ENCODE results near the gene ARHGEF2. TPM values are rescaled to one million over a fixed set of nuclear protein-coding genes. Genes with fewer than 3 reads are reported as not detected.

Gene ARHGEF2
- total RNA-seq, 1 experiment from 2014 or later: 90.1 TPM

DNA sequence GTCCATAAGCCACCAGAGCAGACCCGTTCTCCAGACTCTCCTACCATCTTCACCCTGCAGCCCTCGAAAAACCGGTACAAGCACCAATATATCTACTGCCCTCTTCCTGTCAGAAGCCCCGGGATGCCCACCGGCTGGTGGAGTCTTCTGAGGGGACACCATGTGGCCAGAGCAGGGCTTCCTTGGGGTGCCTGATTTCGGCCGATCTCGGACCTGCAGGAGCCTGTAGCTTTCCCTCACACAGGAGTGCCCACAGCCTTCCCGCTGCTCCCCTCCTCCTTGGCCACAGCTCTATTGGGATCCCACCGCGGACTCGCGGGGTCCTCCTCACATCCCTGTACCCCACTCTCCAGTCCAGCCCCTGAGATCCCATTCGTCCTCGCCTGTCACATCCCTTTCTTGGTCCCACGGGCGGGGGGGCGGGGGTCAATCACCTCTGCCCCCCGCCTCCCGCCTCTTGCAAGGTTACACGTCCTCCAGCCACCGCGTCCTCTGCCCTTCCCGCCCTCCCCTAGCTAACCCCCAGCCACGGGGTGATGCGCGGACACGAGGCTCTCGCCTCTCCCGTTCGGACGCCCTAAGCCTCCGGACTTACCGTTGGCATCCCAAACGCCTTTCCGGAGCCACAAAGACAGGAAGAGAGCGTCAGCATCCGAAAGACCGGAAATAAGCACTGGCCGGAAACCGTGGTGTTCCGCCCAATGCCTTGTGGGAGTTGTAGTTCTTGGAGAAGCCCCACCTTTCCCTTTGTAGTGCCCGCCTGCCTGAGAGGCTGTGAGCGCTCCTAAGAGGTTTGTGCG is 42.1 kb upstream of the ARHGEF2 start, which contains the start of gene SSR2:
SSR2 (minus strand) TSS at position 659 of the 800 bp plus-strand sequence. CDS start 784 bp downstream, outside the sequence.
- H3K27ac ChIP-seq (ENCODE audit: low read depth, low read length): peak within 1 kb of the TSS; percentile 48
- H3K9me3 ChIP-seq (ENCODE audit: control insufficient read depth in 1 of 2, insufficient read depth in 1 of 2, low read depth in 1 of 2, low read length in 2 of 2): no peaks in the 10 kb centered on the region
- H3K4me3 ChIP-seq (replicated peaks in 1 of 2; ENCODE audit: low read depth in 1 of 2, low read length in 2 of 2): peak within 1 kb of the TSS; percentile 79
- H3K4me1 ChIP-seq (ENCODE audit: control insufficient read depth in 1 of 2, insufficient read depth in 2 of 2, low read length in 2 of 2): peaks cover 4 to 11% of the 10 kb centered on the region in 2 experiments; a peak in 2 of 4 replicates
- intact Hi-C loops (cut with micrococcal nuclease): loop anchor here (2.0 kb wide), 1 partner anchor 34 kb away; the partner anchor contains the start of gene LAMTOR2
- CTCF ChIA-PET: interaction anchor here (0.7 kb wide), 1 partner anchor 8 kb away, joined by 3 read pairs; no protein-coding TSS in a partner anchor
- no TSS peak for BruUV-seq (replicated peaks)
- H3K79me2 ChIP-seq (ENCODE audit: insufficient read depth, low read length): peaks cover 20% of the 10 kb centered on the region
- ATAC-seq (peak; percentile 94), DNase-seq (ENCODE audit: low read depth, low spot score) (peak; percentile 84)
- peak within 1 kb of the TSS; percentile 92 for H3K4me2 ChIP-seq (ENCODE audit: low read length)
- peak within 1 kb of the TSS; percentile 16 for H2AFZ ChIP-seq (ENCODE audit: low read depth, low read length, poor library complexity, severe bottlenecking)
- H4K20me1 ChIP-seq (ENCODE audit: insufficient read depth): no peaks in the 10 kb centered on the region
- peak within 1 kb of the TSS; percentile 68 for H3K9ac ChIP-seq (ENCODE audit: low read length)
- RAD21 ChIA-PET (ENCODE audit: low non-redundant PET in 1 of 2, low total read pairs in 2 of 2, uncharacterized antibody in 2 of 2, unreplicated experiment in 2 of 2): no interaction called here
- peaks cover 5 to 20% of the 10 kb centered on the region in 2 experiments; a peak in 3 of 4 replicates for H3K36me3 ChIP-seq (ENCODE audit: control insufficient read depth in 1 of 2, insufficient read depth in 2 of 2, low read length in 2 of 2)
- H3K9me2 ChIP-seq (ENCODE audit: insufficient read depth): no peaks in the 10 kb centered on the region
- POLR2A ChIA-PET: no interaction called here
- no peaks in the 10 kb centered on the region for H3K27me3 ChIP-seq (ENCODE audit: insufficient read depth, low read length)
- TF ChIP-seq EZH2phosphoT487 (IDR thresholded peaks at IDR 0.05; ENCODE audit: borderline replicate concordance) (no peak), CEBPB (IDR thresholded peaks at IDR 0.05; ENCODE audit: low read depth) (no peak), POLR2A (IDR thresholded peaks at IDR 0.05; ENCODE audit: borderline replicate concordance, extremely low read depth, insufficient read depth, insufficient read length) (peak; percentile 62), JUND (IDR thresholded peaks at IDR 0.05) (no peak), ZNF274 (IDR thresholded peaks at IDR 0.05; ENCODE audit: low read depth, low read length) (no peak), SRF (IDR thresholded peaks at IDR 0.05; ENCODE audit: low read depth) (no peak), FOSL1 (IDR thresholded peaks at IDR 0.05; ENCODE audit: low read depth) (no peak), CBX3 (IDR thresholded peaks at IDR 0.05; ENCODE audit: low read depth) (no peak), SIN3A (IDR thresholded peaks at IDR 0.05; ENCODE audit: low read depth) (no peak; the same call in 1 of the 2 replicates), EZH2 (IDR thresholded peaks at IDR 0.05) (no peak), POLR2AphosphoS5 (IDR thresholded peaks at IDR 0.05; ENCODE audit: low read depth, low read length) (peak; percentile 96), MAX (IDR thresholded peaks at IDR 0.05) (no peak), ZBTB33 (IDR thresholded peaks at IDR 0.05; ENCODE audit: extremely low read depth, insufficient replicate concordance, low read length) (no peak), ZFX (IDR thresholded peaks at IDR 0.05) (no peak), EGR1 (IDR thresholded peaks at IDR 0.05; ENCODE audit: low read depth) (no peak), TCF7L2 (IDR thresholded peaks at IDR 0.05; ENCODE audit: borderline replicate concordance, extremely low read depth, insufficient read depth, insufficient read length) (peak; percentile 99), ELF1 (IDR thresholded peaks at IDR 0.05; ENCODE audit: borderline replicate concordance, low read depth) (peak; percentile 74)
- TF ChIP-seq, protein P1, sequence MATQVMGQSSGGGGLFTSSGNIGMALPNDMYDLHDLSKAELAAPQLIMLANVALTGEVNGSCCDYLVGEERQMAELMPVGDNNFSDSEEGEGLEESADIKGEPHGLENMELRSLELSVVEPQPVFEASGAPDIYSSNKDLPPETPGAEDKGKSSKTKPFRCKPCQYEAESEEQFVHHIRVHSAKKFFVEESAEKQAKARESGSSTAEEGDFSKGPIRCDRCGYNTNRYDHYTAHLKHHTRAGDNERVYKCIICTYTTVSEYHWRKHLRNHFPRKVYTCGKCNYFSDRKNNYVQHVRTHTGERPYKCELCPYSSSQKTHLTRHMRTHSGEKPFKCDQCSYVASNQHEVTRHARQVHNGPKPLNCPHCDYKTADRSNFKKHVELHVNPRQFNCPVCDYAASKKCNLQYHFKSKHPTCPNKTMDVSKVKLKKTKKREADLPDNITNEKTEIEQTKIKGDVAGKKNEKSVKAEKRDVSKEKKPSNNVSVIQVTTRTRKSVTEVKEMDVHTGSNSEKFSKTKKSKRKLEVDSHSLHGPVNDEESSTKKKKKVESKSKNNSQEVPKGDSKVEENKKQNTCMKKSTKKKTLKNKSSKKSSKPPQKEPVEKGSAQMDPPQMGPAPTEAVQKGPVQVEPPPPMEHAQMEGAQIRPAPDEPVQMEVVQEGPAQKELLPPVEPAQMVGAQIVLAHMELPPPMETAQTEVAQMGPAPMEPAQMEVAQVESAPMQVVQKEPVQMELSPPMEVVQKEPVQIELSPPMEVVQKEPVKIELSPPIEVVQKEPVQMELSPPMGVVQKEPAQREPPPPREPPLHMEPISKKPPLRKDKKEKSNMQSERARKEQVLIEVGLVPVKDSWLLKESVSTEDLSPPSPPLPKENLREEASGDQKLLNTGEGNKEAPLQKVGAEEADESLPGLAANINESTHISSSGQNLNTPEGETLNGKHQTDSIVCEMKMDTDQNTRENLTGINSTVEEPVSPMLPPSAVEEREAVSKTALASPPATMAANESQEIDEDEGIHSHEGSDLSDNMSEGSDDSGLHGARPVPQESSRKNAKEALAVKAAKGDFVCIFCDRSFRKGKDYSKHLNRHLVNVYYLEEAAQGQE (IDR thresholded peaks at IDR 0.05; ENCODE audit: low read depth): no peak
- TF ChIP-seq, protein P2, sequence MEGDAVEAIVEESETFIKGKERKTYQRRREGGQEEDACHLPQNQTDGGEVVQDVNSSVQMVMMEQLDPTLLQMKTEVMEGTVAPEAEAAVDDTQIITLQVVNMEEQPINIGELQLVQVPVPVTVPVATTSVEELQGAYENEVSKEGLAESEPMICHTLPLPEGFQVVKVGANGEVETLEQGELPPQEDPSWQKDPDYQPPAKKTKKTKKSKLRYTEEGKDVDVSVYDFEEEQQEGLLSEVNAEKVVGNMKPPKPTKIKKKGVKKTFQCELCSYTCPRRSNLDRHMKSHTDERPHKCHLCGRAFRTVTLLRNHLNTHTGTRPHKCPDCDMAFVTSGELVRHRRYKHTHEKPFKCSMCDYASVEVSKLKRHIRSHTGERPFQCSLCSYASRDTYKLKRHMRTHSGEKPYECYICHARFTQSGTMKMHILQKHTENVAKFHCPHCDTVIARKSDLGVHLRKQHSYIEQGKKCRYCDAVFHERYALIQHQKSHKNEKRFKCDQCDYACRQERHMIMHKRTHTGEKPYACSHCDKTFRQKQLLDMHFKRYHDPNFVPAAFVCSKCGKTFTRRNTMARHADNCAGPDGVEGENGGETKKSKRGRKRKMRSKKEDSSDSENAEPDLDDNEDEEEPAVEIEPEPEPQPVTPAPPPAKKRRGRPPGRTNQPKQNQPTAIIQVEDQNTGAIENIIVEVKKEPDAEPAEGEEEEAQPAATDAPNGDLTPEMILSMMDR (IDR thresholded peaks at IDR 0.05 in 2 of 3, conservative IDR thresholded peaks at IDR 0.05 in 1 of 3; ENCODE audit: borderline replicate concordance in 1 of 3, insufficient read depth in 1 of 3, low read depth in 2 of 3, low read length in 2 of 3): no peak
